Gastrocnemius medialis (tissue), 4 donors: ENCODE measurements around the gene MYOCOS.

ENCODE experiments used
- POLR2A ChIP-seq, 2 donors: fragments of 450-650 bp; IDR thresholded peaks; one replicate each; pipeline ENCODE4 v1.6.1; 2017; ENCODE audit warnings: antibody characterized with exemption in 2 of 2, mild to moderate bottlenecking in 2 of 2, moderate library complexity in 2 of 2
- TF ChIP-seq, protein P1 (sequence below), 5 experiments: fragments of 450-650 bp in 3 of 5; fragments of 200-600 bp in 2 of 5; sonication (generic) in 2 of 5; IDR thresholded peaks in 4 of 5; conservative IDR thresholded peaks in 1 of 5; 1 replicate in 4 of 5; 2 replicates in 1 of 5; pipeline ENCODE4 v1.5.1; 2016 to 2019; ENCODE audit warnings: antibody characterized with exemption in 5 of 5, mild to moderate bottlenecking in 3 of 5, moderate library complexity in 3 of 5

DNA sequence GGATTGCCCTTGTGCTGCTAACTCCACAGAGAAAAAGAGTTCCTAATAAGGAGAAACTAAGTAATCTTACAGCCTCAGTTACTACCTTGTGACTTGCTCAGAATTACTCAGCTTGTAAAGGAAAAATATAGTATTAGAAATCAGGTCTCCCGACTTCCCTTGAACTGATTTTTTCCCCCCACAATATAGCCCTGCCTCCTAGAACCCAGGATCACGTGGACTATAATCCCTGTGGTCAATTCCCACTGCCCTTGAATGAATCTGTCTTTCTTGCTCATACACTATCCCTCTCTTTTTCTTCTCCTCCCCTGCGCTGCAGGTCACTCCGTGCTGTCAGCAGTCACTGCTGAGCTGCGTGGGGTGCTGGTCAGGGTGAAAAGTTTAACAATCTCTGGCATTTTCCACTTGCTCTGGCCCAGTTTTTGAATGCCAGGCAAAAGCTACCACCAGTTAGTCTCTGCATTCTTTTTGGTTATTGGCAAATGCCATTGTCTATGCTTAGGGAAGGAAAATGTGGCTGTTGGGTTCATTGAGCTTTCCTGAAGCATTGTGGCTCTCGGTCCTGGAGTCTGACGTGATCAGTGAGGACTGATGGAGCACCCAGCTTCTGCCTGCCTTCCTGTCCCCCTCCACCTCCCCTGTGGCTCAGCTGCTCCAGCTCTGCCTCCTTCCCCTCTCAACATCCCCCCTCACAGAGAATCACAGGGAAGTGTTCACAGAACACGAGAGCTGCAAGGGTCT is 32.3 kb downstream of the MYOCOS start:
- TF ChIP-seq, protein P1, sequence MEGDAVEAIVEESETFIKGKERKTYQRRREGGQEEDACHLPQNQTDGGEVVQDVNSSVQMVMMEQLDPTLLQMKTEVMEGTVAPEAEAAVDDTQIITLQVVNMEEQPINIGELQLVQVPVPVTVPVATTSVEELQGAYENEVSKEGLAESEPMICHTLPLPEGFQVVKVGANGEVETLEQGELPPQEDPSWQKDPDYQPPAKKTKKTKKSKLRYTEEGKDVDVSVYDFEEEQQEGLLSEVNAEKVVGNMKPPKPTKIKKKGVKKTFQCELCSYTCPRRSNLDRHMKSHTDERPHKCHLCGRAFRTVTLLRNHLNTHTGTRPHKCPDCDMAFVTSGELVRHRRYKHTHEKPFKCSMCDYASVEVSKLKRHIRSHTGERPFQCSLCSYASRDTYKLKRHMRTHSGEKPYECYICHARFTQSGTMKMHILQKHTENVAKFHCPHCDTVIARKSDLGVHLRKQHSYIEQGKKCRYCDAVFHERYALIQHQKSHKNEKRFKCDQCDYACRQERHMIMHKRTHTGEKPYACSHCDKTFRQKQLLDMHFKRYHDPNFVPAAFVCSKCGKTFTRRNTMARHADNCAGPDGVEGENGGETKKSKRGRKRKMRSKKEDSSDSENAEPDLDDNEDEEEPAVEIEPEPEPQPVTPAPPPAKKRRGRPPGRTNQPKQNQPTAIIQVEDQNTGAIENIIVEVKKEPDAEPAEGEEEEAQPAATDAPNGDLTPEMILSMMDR (IDR thresholded peaks at IDR 0.05 in 4 of 5, conservative IDR thresholded peaks at IDR 0.05 in 1 of 5), result no peak
- TF ChIP-seq POLR2A (IDR thresholded peaks at IDR 0.05), result no peak
